DOHH2 (cell line): ENCODE results near the gene SCN5A.

ENCODE experiments used
- CTCF ChIP-seq: fragments of 200-600 bp; sonication (generic); IDR thresholded peaks from one replicate; pipeline ENCODE4 v1.5.1; 2014; ENCODE audit warnings: antibody characterized with exemption, mild to moderate bottlenecking, low read depth, low read length; ENCODE audit not compliant: poor library complexity, severe bottlenecking
- EZH2phosphoT487 ChIP-seq: fragments of 200-600 bp; sonication (generic); IDR thresholded peaks from 2 replicates; pipeline ENCODE4 v1.6.1; 2017; ENCODE audit warnings: borderline replicate concordance, mild to moderate bottlenecking, antibody characterized with exemption, low read length, moderate library complexity, mixed read lengths

GRCh38 chr3:38549957-38550840 lies 99.3 kb downstream of the SCN5A start:
- TF ChIP-seq CTCF (no peak), EZH2phosphoT487 (no peak)
